Kasumi-1 (cell line): Measurements from ENCODE around the gene ZBTB16.

Experiments used
- DNase-seq, 2 experiments: peaks; one replicate each; lab custom pipeline; 2025; lab: John Stamatoyannopoulos, UW

Gene ZBTB16

GRCh38 chr11:114185436-114185835 is 125.9 kb downstream of the ZBTB16 start:
- DNase-seq, result no peak

DNA sequence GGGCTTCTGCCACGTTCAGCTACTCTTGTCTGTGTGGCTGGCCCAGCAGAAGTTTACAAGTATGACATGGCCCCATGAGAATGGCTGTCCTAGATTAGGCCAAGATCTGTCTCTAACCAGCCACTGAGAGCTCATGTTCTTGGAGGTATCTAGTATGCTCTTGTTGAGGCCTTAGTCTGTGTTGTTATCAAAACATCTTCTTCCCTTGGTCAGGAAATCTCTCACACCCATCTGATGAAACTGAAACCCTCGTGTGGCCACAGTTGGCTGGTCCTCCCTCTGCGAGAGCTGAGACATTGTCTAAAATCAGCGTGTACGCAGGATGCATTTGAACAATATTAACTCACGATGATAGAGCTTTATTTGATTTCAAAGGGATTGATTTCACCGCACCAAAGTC is 127.7 kb downstream of the ZBTB16 start:
- DNase-seq, result no peak

- DNase-seq, result no peak
These were observed 129.5 kb downstream of the ZBTB16 start for GRCh38 chr11:114188851-114189570.

DNA sequence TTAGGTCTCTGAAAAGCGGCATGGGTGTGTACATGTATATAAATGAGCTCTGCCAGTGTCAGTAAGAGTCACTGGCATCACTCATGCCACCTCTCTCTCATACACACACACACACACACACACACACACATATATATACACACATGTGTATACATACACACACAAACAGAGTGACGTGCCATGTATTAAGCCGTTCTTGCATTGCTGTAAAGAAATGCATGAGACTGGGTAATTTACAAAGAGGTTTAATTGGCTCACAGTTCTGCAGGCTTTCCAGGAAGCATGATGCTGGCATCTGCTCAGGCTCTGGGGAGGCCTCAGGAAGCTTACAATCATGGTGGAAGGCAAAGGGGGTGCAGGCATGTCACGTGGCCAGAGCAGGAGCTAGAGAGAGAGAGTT is 131.1 kb downstream of the ZBTB16 start:
- DNase-seq, result no peak

DNA sequence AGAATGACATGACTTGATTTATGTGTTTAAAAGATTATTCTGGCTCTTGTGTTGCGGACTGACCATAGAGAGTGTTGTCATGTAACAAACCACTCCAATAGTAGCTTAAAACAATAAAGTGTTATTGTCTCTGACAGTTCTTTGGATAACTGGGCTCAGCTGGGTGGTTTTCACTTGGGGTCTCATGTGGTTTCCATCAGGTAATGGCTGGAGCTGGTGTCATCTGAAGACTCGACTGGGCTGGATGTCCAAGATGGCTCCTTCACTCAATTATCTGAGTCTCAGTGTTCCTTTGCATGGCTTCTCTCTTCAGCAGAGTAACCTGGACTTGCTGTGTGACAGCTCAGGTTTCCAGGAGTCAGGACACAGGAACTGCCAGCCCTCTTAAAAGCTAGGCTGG is 132.4 kb downstream of the ZBTB16 start:
- DNase-seq, result no peak

GRCh38 chr11:114192841-114193389 is 133.4 kb downstream of the ZBTB16 start:
- DNase-seq, result no peak

DNA sequence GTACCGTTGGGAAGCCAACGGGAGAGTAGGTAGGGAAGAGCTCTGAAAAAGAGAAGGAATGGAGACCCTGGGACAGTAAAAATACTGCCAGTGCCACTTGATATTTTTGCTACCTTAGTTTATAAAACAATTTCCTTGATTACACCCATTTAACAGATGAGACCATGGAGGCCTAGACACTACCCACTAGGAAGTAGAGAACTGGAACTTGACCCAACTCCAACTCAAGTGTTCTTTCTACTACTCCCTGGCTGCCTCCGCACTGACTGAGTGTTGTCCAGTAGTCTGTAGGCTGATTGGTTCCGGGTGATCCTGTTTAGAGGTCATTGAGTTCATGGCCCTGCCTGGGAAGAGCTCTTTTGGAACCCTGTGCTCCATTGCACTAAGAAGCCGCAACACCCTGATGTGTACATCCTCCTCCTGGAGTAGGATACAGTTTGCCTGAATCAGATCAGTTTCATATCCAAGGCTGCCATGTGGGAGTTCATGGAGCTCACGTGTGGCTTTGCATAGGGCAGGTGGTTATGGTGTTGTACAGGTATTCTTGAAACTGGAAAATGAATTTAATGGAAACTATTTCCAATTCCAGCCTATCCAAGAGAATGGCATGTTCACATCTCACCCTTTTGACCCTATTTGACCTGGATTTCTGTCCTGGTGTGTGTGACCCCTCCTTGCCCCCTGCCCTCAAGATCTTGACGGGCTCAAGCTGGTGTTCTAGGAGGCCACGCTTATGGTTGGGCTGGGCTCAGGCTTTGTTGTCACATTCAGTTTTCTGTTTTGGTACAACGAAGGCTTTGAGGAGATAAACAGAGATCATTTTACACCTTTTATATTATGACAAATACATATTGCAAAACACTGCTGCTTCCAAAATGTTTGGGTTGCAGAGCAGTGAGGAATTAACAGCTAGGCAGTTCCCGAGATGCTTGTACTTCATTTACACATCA is 134.5 kb downstream of the ZBTB16 start:
- no peak for DNase-seq

DNA sequence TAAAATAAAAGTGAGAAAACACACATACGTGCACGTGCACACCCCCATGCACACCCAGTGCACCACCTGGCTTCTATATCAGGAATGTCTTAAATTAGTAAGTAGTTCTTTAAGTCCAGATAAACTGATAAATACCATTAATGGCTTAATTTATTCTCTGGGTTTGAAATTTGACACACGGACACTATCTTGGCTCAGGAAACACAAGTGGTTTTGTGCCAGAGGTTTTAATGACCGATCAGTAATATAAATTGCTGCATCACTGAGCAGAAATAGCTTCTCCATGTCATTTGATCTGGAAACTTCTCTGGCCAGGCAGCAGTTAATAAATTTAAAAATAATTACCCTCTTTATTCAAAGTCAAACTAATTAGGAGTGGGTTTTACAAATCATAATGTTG is 135.2 kb downstream of the ZBTB16 start:
- DNase-seq, result no peak

DNA sequence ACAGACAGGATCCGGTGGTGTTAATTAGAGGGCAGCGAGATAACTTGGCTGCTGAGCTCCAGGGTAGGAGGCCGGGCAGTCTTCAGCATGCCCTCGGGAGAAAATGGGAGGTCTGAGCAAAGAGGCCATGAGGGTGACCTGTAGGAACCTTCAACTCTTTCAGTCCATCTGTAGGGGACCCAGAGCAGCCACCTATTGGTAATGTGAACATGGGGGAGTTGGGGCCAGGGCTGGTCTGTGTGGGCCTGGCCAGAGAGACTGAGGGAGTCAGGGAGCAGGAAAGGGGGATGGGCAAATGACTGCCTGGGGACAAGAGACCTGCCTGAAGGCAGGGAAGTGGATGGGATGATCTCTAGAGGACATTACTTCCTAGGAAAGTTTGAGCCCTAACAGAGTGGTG is 135.6 kb downstream of the ZBTB16 start:
- DNase-seq, result no peak

DNA sequence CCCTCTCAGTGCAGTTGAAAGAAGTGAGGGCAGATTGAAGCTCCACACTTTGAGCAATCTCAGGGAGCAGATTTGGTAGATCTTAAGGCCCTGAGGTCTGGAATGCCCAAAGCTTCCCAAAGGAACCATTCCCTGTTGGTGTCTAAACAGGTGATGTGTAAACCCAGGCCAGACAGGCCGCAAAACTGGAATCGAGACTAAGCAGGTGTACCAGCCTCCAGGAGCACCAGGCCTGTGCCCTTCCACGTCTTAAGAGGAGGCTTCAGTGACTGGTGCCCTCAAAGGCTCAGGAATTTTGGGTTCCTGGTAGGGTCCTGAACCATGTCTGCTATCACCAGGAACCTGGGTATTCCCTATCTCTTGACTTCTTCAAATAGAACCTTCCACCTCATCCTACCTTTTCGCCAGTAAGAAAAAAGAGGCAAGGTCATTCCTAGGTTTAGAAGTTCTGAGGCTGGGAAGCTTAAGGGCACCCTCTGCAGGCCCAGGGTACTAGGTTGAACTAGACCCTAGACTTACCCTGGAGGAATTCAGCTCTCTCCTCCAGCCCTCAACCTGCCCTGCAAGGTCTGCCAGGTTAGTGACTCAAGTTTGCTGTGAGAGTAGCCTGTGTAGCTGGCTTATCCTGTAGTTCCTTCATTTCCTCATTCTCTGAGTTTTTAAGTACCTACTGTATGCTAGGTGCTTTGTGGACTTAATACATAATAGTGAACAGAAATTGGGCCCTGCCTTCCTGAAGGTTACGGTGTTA is 136.6 kb downstream of the ZBTB16 start:
- DNase-seq, result no peak

- DNase-seq, result no peak
These were observed 137.6 kb downstream of the ZBTB16 start for GRCh38 chr11:114196997-114197703.

DNA sequence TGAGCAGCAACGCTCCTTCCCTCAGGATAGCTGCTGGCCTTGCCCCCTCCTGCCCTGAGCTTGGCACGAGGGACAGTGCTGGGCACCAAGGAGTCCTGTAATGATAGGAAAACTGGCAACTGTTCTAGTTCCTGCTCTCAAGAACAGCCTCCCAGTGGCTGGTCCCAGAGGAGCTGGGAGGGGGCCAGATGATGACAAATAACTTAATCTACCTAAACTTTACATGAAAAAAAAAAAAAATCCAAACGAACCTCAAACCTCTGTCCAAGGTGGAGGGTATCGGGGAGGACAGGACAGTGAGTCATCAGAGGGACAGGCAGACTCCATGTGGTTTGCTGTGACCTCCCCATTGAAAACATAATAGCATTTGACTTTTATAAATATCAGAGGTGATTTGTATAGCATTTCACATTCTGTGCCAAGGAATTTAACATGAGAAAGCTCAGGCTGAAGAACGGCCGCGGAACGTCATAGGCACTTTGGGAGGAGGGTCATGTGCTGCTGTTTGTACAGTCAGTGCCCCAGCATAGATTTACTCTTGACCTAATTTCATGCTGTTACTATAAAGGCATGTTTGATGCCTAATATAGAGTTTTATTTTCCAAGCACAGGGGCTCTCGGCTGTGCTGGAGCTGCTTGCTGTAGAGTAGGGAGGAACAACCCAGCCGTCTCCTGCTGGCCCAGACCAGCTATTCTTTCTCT is 138.4 kb downstream of the ZBTB16 start:
- DNase-seq, result no peak

DNA sequence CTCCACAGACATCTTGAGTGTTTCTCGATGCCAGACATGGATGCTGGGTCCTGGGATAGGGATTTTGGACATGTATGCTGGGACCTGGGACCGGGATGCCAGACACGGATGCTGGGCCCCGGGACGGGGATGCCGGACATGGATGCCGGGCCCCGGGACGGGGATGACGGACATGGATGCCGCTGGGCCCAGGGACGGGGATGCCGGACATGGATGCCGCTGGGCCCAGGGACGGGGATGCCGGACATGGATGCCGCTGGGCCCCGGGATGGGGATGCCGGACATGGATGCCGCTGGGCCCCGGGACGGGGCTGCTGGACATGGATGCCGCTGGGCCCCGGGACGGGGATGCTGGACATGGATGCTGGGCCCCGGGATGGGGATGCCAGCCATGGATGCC is 139.5 kb downstream of the ZBTB16 start:
- no peak for DNase-seq

DNA sequence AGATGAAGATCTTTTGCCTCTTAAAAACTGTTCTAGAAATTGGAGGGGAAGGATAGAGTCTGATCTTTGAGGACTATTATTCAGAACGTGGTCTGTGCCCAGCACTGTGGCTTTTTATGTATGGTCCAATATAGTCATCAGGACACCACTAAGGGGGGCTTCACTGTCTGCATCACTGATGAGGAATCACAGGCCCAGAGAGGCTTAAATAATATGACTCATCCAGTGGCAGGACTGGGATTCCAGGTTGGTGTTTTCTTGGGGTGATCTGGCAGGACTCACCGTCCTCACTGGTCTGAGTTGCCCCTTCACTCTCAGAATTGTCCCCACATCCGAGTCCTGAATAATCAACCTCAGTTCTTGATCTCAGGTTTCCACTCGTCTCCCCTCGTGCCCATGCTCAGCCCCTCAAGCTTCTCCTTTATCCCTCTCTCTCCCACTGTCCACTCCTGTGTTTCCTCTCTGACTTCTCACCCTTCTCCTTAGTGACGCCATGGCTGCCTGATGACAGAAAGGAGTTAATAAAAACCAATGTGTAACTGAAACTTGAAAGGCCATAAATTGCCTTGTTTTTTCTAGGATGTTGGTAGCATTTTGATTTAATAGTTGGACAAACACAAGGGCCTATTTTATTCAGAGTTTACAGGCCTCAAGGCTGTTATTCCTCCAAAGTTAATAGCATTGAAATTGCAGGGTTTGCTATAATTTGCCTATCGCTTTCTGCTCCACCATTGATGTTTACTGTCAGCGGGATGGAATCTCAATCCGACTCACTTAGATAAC is 141.0 kb downstream of the ZBTB16 start:
- no peak for DNase-seq

GRCh38 chr11:114201219-114201618 is 141.7 kb downstream of the ZBTB16 start:
- DNase-seq, result no peak

- no peak for DNase-seq
These were observed 142.6 kb downstream of the ZBTB16 start for GRCh38 chr11:114202011-114202609.

GRCh38 chr11:114207096-114207495 is 147.6 kb downstream of the ZBTB16 start:
- no peak for DNase-seq

DNA sequence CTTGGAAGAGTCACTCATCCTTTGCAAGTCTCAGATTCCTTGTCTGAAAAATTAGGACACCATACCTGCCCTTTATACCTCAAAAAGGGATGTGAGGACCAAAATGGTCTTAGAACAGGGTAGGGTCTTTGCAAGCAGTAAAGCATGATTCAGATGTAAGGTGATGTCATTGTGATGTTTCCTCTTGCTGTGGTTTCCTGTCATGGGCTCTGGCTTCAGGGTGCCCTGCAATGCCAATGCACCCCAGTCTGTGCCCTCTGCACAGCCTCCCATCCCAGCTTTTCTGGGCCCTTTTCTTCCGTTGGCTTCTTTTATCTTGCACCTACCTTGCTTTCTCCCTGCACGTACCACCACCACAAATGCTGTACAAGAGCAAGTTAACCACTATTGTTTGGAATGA is 148.9 kb downstream of the ZBTB16 start:
- DNase-seq, result no peak

DNA sequence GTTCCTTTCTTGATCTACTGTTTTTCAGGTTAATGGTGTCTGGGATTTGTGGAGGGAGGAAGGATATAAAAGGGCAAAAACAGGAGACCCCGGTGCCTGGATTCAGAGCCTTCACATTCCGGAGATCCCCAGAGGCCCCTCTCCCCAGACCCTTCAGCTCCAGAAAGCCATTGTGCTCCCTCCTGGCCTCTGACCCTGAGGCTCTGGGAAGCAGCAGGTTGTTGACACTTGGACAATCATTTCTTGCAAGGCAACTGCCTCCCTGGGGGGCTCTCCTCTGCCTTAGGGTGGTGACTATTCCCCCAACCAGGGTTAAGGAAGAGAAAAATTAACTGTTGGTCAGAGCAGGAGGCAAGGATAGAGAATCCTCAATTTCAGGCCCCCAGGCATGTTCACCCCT is 149.8 kb downstream of the ZBTB16 start:
- DNase-seq, result no peak

GRCh38 chr11:114209904-114210303 is 150.4 kb downstream of the ZBTB16 start:
- DNase-seq, result no peak
